Parathyroid adenoma (tissue), 2 donors: ENCODE data around the gene TMEM255B.

Experiments
- H2AFZ ChIP-seq: fragments of 300-600 bp; sonication (generic); one replicate; pipeline ENCODE4 v1.7.0; 2017; ENCODE audit warnings: antibody characterized with exemption, mild to moderate bottlenecking
- H3K27ac ChIP-seq: fragments of 300-600 bp; sonication (generic); one replicate; pipeline ENCODE4 v1.7.0; 2017
- H3K27me3 ChIP-seq: fragments of 300-600 bp; sonication (generic); one replicate; pipeline ENCODE4 v1.7.0; 2017; ENCODE audit warnings: low read length; ENCODE audit not compliant: control insufficient read depth, insufficient read depth
- H3K36me3 ChIP-seq: fragments of 300-600 bp; sonication (generic); one replicate; pipeline ENCODE4 v1.7.0; 2017; ENCODE audit warnings: low read length; ENCODE audit not compliant: control insufficient read depth, insufficient read depth
- H3K4me1 ChIP-seq: fragments of 300-600 bp; sonication (generic); one replicate; pipeline ENCODE4 v1.7.0; 2017; ENCODE audit warnings: control low read depth
- H3K4me2 ChIP-seq: fragments of 300-600 bp; sonication (generic); one replicate; pipeline ENCODE4 v1.7.0; 2017; ENCODE audit warnings: low read length
- H3K4me3 ChIP-seq: fragments of 300-600 bp; sonication (generic); one replicate; pipeline ENCODE4 v1.7.0; 2017; ENCODE audit warnings: low read depth, low read length
- H3K79me2 ChIP-seq: fragments of 300-600 bp; sonication (generic); one replicate; pipeline ENCODE4 v1.7.0; 2017; ENCODE audit warnings: control low read depth
- H3K9ac ChIP-seq: fragments of 300-600 bp; sonication (generic); one replicate; pipeline ENCODE4 v1.7.0; 2017; ENCODE audit warnings: mild to moderate bottlenecking
- H3K9me3 ChIP-seq: fragments of 300-600 bp; sonication (generic); one replicate; pipeline ENCODE4 v1.7.0; 2017; ENCODE audit warnings: low read length; ENCODE audit not compliant: control insufficient read depth
- TF ChIP-seq, protein P1 (sequence below): fragments of 300-600 bp; sonication (generic); IDR thresholded peaks from one replicate; pipeline ENCODE4 v1.7.0; 2017; ENCODE audit warnings: antibody characterized with exemption, mild to moderate bottlenecking
- donor health status: primary hyperparathyroidism.

TMEM255B gene

DNA sequence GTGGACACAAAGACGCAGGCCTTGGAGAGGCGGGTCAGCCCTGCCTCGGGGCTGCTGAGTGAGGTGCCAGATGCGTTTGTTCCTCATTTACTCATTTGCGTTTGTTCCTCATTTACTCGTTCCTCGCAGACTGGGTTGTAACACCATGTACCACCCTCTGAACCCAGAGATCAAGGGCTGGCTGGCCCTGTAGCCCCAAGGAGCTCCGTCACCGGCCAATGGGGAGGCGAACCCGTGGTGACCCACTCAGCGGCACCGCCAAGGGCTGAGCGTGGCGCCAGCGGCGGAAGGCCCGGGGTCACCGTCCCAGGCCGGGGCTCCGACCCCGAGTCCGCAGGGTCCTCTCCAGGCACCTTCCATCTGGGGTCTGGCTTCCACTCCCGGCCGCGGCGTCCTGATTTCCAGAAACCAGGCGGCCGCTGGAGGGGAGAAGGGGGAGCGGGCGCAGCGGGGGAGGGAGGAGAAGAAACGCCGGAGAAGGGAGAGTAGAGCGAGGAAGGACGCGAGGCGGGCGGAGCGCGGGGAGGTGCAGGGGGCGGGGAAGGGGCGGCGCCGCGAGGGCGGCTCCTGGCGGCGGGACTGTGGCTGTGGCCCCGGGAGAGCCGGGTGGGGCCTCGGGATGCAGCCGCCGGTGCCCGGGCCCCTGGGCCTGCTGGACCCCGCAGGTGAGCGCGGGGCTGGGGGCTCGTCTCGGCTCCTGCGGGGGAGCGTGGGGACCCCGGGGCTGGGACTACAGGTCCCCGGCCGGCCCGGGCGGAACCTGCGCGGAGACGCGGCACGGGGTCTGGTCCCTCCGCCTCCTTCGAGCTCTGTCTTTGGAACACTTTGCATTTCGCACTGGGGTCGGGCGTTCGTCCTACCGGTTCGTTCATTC is at the start of gene TMEM255B:
TMEM255B (plus strand) TSS at position 576 of the 874 bp plus-strand sequence; CDS start at position 620, 44 bp downstream.
- Histone ChIP-seq H3K9me3 (no peaks in the 10 kb centered on the region), H2AFZ (peak within 1 kb of the TSS; percentile 89), H3K27me3 (no peaks in the 10 kb centered on the region)

DNA sequence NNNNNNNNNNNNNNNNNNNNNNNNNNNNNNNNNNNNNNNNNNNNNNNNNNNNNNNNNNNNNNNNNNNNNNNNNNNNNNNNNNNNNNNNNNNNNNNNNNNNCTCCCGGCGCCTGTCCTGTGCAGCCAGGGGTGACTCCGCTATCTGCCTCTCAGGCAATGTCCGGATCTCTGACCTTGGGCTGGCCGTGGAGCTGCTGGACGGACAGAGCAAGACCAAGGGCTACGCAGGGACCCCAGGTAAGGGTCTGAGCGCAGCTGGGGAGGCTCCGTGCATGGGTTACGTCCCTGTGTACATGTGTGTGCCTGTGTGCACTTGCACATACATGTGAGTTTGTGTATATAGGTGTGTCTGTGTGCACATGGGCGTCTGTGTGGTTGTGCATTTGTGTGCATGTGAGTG is 36.1 kb upstream of the TMEM255B start:
- no peak overlapping the region for H3K4me2 ChIP-seq
- no peaks in the 10 kb centered on the region for H3K4me1 ChIP-seq
- no peak overlapping the region for H3K4me3 ChIP-seq
- no peaks in the 10 kb centered on the region for H3K27me3 ChIP-seq
- H3K27ac ChIP-seq, result no peak overlapping the region
- no peaks in the 10 kb centered on the region for H3K36me3 ChIP-seq
- H3K79me2 ChIP-seq, result no peaks in the 10 kb centered on the region
- TF ChIP-seq, protein P1, sequence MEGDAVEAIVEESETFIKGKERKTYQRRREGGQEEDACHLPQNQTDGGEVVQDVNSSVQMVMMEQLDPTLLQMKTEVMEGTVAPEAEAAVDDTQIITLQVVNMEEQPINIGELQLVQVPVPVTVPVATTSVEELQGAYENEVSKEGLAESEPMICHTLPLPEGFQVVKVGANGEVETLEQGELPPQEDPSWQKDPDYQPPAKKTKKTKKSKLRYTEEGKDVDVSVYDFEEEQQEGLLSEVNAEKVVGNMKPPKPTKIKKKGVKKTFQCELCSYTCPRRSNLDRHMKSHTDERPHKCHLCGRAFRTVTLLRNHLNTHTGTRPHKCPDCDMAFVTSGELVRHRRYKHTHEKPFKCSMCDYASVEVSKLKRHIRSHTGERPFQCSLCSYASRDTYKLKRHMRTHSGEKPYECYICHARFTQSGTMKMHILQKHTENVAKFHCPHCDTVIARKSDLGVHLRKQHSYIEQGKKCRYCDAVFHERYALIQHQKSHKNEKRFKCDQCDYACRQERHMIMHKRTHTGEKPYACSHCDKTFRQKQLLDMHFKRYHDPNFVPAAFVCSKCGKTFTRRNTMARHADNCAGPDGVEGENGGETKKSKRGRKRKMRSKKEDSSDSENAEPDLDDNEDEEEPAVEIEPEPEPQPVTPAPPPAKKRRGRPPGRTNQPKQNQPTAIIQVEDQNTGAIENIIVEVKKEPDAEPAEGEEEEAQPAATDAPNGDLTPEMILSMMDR, result no peak
- no peak overlapping the region for H2AFZ ChIP-seq
- H3K9me3 ChIP-seq, result no peaks in the 10 kb centered on the region
- H3K9ac ChIP-seq, result no peak overlapping the region

More for the DNA sequence above, at the start of gene TMEM255B:
- Histone ChIP-seq H3K4me2 (peak within 1 kb of the TSS; percentile 82), H3K79me2 (no peaks in the 10 kb centered on the region), H3K4me3 (peak within 1 kb of the TSS; percentile 63), H3K4me1 (no peaks in the 10 kb centered on the region), H3K36me3 (no peaks in the 10 kb centered on the region), H3K9ac (peak within 1 kb of the TSS; percentile 19), H3K27ac (peak within 1 kb of the TSS; percentile 74)
- TF ChIP-seq, protein P1, result no peak

DNA sequence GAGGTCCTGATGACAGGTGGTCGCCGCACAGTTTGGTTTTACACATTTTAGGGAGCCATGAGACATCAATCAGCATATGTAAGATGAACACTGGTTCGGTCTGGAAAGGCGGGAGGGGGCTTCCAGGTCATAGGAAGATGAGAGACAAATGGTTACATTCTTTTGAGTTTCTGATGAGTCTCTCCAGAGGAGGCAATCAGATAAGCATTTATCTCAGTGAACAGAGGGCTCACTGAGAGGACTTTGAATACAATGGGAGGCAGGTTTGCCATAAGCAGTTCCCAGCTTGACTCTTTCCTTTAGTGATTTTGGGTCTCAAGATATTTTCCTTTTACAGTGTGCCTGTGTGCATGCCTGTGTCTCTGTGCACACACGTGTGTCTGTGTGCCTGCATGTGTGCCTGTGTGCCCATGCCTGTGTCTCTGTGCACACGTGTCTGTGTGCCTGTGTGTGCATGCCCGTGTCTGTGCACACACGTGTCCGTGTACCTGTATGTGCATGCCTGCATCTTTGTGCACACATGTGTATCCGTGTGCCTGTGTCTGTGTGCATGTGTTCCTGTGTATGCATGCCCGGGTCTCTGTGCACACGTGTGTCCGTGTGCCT is 35.5 kb upstream of the TMEM255B start:
- Histone ChIP-seq H3K27ac (no peak overlapping the region), H3K4me3 (no peak overlapping the region), H2AFZ (no peak overlapping the region), H3K9me3 (no peaks in the 10 kb centered on the region), H3K4me1 (no peaks in the 10 kb centered on the region), H3K36me3 (no peaks in the 10 kb centered on the region), H3K9ac (no peak overlapping the region), H3K27me3 (no peaks in the 10 kb centered on the region), H3K4me2 (no peak overlapping the region), H3K79me2 (no peaks in the 10 kb centered on the region)
- TF ChIP-seq, protein P1, result no peak

GRCh38 chr13:113724016-113724758 is 34.8 kb upstream of the TMEM255B start:
- H3K27ac ChIP-seq, result peak overlapping the region; percentile 77
- H3K4me3 ChIP-seq, result peak overlapping the region; percentile 58

More at GRCh38 chr13:113724016-113724758, 34.8 kb upstream of the TMEM255B start:
- H3K4me2 ChIP-seq, result peak overlapping the region; percentile 96
- no peaks in the 10 kb centered on the region for H3K36me3 ChIP-seq
- H3K4me1 ChIP-seq, result no peaks in the 10 kb centered on the region
- no peak overlapping the region for H3K9ac ChIP-seq
- H2AFZ ChIP-seq, result peak overlapping the region; percentile 84
- no peaks in the 10 kb centered on the region for H3K27me3 ChIP-seq
- H3K79me2 ChIP-seq, result no peaks in the 10 kb centered on the region
- no peaks in the 10 kb centered on the region for H3K9me3 ChIP-seq
- TF ChIP-seq, protein P1, result no peak
